NCI-H446 treated with DMSO at 0.1 percent for 48 hours (cell line): ENCODE results near the gene PAPPA2.
"Not testable (repeated sequence)": the region's sequence is repeated elsewhere in the genome, so short reads cannot be mapped to it uniquely, and the experiment has no call there.

ENCODE experiments used
- DNase-seq: peaks from one replicate; lab custom pipeline; 2025; lab: John Stamatoyannopoulos, UW

PAPPA2 gene, protein sequence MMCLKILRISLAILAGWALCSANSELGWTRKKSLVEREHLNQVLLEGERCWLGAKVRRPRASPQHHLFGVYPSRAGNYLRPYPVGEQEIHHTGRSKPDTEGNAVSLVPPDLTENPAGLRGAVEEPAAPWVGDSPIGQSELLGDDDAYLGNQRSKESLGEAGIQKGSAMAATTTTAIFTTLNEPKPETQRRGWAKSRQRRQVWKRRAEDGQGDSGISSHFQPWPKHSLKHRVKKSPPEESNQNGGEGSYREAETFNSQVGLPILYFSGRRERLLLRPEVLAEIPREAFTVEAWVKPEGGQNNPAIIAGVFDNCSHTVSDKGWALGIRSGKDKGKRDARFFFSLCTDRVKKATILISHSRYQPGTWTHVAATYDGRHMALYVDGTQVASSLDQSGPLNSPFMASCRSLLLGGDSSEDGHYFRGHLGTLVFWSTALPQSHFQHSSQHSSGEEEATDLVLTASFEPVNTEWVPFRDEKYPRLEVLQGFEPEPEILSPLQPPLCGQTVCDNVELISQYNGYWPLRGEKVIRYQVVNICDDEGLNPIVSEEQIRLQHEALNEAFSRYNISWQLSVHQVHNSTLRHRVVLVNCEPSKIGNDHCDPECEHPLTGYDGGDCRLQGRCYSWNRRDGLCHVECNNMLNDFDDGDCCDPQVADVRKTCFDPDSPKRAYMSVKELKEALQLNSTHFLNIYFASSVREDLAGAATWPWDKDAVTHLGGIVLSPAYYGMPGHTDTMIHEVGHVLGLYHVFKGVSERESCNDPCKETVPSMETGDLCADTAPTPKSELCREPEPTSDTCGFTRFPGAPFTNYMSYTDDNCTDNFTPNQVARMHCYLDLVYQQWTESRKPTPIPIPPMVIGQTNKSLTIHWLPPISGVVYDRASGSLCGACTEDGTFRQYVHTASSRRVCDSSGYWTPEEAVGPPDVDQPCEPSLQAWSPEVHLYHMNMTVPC (N-terminal part only)

DNA sequence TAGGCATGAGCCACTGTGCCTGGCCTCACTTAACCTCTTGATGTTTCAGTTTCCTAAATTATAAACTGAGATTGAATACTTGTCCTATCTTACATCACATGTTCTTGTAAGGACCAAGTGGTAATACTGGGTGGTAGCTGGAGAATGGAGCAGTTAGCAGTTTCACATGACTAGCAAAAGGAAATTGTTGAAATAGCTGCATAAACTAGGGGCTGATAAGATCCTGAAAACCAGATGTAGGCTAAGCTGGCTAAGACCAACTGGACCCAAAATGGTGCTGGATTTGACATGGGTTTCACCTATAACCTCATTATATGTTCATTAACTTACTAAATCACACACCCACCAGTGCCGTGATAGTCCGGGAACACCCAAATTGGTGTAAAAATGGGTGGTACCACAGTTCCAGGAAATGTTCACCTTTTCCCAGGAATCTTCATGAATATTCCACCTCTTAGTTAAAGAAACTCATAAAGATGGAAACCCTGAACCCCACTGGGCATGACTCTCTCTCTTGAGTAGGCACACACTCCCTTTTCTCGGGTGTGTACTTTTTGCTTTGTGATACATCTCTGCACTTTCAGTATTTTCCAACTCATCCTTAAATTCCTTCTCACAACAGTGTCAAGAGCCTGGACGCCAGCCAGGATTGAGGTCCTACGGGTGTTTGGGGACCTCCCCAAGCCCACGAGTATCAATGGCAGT is at the start of gene PAPPA2:
Gene PAPPA2 (plus strand): TSS at position 502 of the 705 bp plus-strand sequence. CDS start 93,148 bp downstream, outside the sequence.
- no peak for DNase-seq

DNA sequence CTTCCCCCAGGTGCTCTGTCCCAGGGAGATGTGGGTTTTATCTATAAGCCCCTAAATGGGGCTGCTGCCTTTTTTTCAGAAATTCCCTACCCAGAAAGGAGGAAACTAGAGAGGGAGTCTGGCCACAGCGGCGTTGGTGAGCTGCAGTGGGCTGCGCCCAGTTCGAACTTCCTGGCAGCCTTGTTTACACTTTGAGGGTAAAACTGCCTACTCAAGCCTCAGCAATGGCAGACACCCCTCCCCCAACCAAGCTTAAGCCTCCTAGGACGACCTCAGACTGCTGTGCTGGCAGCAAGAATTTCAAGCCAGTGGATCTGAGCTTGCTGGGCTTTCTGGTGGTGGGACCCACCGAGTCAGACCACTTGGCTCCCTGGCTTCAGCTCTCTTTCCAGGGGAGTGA is 46.2 kb upstream of the PAPPA2 start:
- DNase-seq, result no peak

DNA sequence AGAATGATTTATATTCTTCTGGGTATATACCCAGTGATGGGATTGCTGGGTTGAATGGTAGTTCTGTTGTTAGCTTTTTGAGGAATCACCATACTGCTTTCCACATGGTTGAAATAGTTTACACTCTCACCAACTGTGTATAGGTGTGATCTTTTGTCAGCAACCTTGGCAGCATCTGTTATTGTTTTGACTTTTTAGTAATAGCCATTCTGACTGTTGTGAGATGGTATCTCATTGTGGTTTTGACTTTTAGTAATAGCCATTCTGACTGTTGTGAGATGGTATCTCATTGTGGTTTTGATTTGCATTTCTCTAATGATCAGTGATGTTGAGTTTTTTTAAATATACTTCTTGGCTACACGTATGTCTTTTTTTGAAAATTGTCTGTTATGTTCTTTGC is 43.4 kb upstream of the PAPPA2 start:
- not testable (repeated sequence) for DNase-seq

DNA sequence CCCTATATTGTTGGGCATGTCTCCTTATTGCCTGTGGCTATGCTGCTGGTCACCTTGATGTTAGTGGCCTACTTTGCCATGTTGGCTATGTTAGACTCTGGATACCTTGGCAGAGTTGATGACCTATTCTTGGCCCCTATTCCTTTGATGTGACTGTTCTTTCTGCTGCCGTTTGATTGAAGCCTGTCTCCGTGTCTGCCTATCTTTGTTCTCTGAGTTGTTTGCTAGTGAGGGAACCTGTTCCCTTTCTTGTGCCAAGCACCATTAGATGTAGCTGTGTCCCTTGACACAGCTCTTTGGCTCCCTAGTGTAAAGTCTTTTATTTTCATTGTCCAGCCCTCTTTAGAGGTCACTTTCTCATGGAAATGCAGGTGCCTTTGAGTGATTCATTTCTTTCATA is 28.7 kb upstream of the PAPPA2 start:
- no peak for DNase-seq

DNA sequence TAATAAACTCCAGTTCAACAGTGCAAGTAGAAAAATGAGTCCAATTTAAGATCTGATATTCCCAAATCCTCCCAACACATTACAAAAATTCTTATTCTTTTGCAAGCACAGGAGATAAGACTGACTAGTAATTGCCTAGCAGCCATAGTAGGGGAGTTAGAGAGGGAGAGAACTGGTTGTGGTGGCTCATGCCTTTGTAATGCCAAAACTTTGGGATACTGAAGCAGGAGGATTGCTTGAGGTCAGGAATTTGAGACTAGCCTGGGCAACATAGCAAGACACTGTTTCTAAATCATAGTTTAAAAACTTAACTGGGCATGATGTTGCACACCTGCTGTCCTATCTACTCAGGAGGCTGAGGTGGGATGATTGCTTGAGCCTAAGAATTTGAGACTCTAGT is 26.7 kb upstream of the PAPPA2 start:
- no peak for DNase-seq

DNA sequence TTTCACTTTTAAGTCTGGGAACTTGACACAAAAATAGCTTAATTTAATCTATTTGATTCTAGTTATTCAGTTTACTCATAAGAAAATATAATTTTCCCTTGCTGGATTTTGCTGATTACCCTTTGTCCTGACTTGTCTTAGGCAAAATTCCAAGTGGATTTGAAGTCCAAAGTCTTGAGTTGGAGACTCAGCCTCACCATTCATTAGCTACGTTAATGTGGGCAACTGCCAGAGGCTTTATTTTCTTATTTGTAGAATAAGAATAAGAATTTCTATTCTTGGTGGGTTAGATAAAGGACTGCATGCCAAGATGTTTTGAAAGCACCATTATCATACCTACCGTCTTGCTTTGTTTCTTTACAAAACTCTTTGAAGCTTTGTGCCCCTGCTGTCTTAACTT is 22.8 kb upstream of the PAPPA2 start:
- no peak for DNase-seq

DNA sequence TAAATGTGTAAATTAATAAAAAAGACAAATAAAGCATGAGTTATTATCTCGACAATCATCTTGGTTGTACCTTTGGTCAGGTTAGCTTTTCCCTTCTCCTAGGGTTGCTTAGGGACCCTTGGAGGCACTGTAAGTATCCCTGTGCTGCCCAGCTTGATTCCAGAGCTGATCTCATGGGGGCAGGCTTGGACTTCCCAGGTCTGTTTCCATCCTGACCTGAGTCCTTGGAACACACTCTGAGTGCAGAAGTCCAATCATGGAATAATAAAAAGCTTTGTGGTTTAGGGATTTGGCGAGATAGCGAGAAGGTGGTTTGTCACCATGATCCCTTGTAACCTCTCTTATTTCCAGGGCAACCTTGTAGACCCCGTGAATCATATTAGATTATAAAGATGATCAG is 18.7 kb upstream of the PAPPA2 start:
- no peak for DNase-seq

DNA sequence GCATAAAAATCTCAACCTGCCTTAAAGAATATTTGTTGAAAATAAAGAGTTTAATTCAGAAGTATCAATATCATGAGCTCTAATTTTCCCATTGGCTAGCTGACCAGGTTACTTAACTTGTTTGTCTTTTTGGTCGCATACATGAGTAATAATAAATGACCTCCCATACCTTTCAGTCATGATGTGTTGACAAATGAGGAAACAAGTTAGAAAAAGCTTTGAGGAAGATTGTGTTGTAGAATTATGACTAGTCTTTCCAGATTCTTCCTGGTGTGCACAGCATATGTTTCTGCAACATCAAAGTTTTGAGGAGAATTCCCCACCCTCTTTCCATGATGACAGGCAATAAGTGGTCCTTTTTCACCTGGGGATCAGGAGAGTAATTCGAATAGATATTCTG is 17.6 kb upstream of the PAPPA2 start:
- no peak for DNase-seq

DNA sequence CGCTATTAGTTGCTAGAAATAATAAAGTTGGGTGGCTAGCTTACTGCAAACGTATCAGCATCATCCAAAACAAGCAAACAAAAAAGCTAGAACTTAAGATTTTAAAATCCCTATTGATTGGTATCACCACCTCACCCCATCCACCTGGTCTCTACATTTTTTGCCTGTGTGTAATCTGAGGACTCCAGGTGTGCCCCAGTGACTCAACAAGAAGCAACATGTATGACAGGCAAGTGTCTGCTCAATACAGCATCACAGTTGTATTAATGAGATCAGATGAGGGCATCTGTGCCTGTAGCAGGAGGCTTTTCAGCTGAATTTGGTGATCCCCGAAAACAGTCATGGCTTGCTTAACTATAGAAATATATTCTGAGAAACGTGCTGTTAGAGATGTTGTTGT is 14.6 kb upstream of the PAPPA2 start:
- DNase-seq, result no peak

DNA sequence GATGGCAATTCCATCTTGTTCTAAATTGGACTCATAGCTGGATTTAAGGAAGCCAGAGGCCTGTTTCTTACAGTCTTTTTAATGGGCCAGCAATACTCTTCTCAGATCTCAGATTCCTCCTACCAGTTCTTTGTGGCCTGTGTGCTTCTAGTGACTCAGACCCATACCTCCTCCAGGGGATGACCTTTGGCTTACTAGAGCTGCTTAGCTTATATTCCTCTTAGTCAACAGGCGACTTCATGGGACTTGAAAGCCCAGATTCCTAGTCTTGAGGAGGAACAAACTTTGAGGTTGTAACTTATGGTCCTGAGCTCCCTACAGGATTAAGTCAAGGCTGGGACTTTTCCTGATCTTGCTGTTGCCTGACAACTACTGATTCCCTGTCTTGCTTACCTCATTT is 12.4 kb upstream of the PAPPA2 start:
- DNase-seq, result no peak

DNA sequence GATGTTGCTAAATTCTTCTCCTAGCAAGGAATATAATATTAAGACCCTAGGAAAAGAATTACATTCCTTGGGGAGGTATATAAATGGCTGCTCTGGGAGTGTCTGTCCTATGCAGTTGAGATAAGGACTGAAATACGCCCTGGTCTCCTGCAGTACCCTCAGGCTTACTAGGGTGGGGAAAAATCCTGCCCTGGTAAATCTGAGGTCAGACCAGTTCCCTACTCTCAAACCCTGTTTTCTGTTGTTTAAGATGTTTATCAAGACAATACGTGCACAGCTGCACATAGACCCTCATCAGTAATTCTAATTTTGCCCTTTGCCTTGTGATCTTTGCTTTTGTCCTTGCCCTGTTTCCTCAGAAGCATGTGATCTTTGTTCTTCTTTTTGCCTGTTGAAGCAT is 11.2 kb upstream of the PAPPA2 start:
- not testable (repeated sequence) for DNase-seq

DNA sequence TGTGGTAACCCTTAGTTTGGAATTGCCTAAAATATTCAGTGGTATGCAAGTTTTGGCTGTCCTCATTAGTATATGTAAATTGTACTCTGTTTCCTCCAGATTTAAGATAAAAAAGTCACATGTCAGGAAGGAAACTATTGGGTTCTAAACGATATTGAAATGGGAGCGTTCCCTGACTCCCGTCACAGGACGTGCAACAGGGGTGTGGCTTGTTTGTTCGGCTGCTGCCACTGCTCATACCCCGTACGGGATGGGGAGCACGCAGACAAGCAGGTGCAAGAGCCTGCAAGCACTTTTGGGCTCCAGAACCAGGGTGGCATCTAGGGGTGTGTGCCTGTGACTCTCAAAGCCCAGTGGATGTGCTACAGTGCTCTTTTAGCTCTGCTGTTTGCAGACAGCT is 6.2 kb upstream of the PAPPA2 start:
- no peak for DNase-seq

DNA sequence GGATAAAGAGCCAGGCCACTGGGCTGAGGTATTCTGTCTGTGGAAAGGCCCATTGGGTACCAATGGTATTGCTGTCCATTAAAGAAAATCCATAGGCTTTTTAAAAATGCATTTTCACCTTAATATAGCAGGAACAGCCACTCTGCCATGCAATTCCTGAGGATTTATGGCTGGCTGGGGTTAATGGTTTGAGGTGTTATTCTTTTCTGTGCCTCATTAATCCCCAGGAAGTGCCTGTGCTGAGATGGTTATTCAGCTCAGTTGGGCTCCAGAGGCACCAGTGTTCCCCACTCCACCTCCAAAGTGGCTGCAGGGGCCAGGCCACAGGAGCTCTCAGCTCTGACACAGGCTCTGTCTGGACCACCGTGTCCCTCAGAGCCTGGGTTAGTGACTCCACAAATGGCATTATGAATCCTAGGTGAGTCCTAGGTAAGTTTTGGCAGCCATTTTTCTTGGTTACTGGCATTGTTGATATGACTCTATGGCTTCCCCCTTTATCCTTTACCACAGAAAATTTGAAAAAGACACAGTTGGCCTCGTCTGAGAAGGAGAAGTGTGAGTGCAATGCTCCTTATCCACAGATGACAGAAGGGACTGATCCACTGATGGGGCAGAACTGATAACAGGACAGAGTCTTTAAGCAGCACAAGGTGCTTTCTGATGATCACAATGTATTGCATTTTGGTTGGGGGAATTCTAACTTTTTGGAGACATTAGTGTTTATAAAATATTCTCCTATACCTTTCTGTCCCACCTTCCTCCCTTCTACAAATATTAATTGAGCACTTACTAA is 2.2 kb upstream of the PAPPA2 start:
- no peak for DNase-seq

DNA sequence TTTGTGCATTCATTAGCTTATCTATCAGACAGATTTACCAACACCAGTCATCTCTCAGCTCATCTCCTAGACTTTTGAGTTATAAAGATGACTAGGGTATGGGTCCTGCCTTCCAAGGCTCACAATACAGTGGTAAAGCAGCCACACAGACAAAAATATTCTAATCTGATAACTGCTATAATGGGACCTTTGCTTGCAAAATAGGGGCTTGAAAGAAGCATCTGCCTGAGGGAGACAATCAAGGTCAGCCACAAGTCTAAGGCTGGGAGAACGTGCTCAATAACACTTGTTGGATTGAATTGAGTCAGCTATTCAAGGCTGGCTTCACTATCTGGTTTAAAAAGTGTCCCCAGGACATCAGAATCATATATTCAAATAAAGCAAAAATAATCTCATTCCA is 1.4 kb upstream of the PAPPA2 start:
- DNase-seq, result no peak

DNA sequence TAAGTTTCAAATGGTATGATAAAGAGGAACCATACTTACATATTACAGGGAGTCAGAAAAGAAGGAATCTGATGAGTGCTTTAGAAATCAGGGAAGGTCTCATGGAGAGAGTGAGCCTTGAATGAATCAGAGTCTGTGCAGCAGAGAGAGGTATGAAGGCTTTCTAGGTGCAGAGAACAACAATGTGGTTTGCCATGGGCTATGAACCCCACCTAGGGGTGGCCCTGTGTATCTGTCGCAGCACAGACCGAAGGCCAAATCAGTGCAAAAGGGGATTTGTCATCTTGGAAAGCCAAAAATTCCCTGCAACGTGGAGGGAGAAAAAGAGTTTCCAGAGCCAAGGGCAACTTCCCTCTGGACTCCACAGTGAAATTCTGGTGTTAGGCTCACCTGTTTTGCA is 3.5 kb downstream of the PAPPA2 start:
- no peak for DNase-seq

DNA sequence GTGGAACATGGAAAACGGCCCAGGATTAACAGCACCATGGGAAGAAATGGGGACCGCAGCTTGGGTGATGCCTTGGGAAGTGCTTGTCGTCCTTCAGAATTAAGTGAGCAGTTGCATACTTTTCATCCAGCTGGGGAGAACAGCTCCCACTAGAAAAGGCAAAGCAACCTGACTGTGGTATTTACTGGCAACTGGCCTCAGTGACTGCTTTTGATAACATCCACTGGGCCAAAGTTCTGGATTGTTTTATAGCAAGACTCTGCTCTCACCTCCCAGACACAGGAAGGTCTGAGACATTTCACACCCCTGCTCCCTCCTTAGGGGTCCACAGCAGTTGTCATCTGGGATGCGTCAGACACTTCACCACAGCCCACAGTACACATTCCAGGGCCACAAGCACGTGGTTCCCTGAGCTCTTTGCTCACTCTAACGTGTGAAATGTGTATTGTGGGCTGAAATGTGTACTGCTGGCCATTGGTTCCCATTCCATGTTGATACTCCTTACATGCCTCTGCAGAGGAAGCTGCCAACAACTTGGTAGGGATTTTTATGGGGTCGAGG is 6.6 kb downstream of the PAPPA2 start:
- no peak for DNase-seq

DNA sequence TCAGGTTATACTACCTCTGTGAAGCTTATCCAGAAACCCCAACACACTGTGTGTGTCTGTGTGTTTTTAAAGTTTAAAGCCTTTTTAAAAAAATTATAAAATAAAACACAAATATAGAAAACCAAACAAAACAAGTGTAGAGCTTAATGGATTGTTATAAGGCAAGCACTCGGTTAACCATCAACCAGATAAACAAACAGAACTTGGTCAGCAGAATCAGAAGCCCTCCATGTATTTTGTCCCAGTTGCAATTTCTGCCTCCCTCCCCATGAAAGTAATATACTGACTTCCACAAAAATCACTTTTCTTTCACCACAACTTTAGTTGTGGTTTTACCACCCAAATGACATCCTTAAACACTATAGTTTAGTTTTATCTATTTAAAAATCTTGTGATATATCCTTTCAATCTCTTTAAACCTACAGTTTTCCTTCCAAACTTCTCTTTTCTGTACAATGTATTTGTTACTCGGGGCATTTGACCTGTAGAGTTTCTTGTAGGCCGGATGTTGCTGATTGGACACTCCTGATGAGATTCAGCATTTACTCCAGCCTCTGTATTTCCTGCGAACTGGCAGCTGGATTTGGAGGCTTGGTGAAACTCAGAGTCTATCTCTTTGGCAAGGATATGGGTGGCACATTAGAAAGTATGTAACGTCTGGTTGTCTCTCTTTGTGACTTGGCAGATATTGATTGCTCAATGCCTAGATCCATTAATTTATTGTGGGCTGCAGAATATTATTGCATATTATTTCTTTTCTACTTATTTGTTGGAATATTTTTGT is 8.6 kb downstream of the PAPPA2 start:
- DNase-seq, result no peak

DNA sequence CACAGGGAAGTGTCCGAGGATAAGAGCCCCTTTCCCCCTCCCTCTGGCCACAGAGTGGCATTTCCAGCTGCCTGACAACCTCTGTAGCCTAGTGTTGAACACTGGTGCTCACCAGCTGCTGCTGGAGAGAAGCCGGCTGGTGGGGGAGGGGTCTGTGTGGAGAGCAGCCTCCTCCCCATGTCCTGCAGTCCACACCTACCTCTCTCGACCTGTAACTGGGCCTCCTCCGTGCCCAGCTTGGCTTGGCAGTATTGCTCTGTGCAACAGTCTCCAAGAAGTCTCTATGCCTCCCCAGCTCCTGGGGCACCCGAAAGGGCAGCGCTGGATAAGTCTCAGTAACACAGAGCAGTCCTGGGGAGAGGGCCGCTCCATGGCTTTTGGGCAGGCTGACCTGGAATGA is 17.0 kb downstream of the PAPPA2 start:
- DNase-seq, result no peak

DNA sequence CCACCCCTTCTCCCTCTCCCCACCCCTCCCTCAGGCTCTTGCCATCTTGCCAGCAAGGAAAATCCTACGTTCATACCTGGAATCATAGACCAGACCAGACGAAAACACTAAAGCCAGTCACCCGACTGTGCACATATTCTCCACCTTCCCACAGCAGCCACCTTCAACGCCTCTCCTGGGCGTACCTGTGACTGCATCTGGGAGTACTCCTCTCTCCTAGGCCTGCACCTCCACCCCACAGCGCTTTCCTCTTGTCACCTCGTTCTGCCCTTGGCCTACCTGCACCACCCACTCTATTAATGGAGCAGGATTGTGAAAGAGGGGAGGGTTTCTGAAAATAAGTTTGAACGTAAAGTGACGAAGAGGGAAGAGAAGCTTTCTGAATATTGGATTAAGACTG is 17.8 kb downstream of the PAPPA2 start:
- DNase-seq, result no peak

DNA sequence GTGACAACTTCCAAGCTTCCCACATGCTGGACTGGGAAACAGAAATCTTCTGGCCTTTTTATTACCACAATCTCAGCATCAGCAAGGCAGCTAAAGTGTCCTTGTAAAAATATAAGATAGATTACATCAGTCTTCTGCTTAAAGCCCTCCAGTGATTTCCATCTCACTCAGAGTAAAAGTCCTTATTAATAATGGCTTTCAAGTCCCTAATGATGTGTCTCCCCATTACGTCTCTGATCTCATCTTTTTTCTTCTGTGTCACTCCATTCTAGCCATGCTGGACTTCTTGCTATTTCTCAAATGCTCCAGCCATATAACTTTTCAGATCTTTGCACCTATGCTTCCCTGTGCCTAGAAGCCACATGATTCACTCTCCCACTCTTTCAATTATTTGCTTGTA is 22.1 kb downstream of the PAPPA2 start:
- no peak for DNase-seq

DNA sequence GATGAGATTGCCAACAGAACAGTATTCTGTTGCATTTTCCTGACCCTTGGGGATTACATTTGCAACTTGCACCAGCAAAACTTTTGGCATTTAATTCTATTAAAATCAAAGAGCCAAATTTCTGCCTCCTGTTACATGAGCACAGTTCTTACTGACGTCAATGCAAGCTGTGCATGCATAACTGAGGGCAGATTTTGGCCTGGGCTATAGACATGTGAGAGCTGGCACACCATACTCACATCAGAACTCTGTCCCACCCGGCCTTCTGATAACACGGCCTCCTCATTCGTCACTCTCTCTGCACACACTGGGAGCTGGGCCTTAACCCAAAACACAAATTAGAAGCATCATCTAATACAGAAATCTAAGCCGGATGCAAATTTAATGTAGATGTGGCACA is 31.5 kb downstream of the PAPPA2 start:
- DNase-seq, result peak; percentile 33
